Measurements from ENCODE around the gene MSANTD3.
"Not testable (repeated sequence)": the region's sequence is repeated elsewhere in the genome, so short reads cannot be mapped to it uniquely, and the experiment has no call there.

MSANTD3 gene, protein sequence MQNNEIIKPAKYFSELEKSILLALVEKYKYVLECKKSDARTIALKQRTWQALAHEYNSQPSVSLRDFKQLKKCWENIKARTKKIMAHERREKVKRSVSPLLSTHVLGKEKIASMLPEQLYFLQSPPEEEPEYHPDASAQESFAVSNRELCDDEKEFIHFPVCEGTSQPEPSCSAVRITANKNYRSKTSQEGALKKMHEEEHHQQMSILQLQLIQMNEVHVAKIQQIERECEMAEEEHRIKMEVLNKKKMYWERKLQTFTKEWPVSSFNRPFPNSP

DNA sequence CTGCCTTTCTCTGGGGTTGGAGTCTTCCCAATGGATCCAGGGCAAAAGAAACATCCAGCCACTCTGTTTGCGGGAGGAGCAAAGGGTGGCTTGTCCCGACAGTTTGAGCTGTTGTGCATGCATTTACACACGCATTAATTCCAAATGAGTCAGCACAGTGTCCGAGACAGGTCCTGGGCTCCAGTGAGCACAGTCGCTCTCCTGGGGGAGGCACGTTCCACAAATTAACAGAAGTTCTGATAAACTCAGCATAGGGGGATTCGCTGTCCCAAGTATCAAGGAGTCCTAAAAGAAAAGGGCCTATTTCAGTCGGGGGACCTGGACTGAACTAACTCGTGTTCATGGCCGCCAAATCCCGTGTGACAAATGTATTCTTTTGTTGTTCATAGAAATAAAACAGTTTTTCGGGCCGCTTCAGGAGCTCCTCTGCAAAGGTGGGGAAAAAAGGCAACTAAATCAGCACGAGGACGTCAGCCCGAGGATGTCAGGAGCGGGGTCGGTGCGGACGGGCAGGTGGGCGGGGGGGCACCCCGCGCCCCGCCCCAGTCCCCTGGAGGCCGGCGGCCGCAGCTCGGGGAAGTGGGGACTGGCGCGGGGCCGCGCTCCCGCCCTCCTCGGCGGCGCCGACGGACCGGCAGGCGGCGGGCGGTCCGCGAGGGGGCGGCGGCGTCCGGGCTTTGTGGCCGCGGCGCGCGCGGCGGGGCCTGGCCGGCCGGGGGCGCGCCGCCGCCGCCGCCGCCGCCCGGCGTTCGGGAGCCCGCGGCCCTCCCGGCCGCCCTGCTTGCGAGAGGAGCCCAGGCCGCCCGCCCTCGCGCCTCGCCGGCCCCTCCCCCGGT, at the start of gene MSANTD3:
TSS of gene MSANTD3 (plus strand) at position 614 of the 836 bp plus-strand sequence. CDS start 14,796 bp downstream, outside the sequence.
- peak; percentile 6 for DNase-seq (ENCODE audit: low read depth)

DNA sequence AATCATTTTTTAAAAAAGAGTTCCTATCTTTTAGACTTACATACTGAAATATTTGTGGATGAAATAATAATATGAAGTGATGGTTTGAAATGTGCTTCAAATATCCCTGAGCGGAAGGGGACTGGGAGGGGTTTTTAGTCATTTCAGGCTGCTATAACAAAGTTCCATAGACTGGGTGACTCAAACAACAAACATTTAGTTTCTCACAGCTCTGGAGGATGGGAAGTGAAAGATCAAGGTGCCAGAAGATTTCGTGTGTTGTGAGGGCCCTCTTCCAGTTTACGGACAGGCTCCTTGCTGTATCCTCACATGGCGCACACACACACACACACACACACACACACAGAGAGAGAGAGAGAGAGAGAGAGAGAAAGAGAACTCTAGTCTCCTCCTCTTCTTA, 47.1 kb upstream of the MSANTD3 start:
- no peak for DNase-seq (ENCODE audit: low read depth)

DNA sequence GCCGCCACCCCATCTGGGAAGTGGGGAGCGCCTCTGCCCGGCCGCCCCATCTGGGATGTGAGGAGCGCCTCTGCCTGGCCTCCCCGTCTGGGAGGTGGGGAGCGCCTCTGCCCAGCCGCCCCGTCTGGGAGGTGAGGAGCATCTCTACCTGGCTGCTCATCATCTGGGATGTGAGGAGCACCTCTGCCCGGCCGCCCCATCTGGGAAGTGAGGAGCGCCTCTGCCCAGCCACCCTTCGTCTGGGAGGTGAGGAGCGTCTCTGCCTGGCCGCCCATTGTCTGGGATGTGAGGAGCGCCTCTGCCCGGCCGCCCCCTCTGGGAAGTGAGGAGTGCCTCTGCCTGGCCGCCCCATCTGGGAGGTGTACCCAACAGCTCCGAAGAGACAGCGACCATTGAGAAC, 34.0 kb upstream of the MSANTD3 start:
- not testable (repeated sequence) for DNase-seq (ENCODE audit: low read depth)

DNA sequence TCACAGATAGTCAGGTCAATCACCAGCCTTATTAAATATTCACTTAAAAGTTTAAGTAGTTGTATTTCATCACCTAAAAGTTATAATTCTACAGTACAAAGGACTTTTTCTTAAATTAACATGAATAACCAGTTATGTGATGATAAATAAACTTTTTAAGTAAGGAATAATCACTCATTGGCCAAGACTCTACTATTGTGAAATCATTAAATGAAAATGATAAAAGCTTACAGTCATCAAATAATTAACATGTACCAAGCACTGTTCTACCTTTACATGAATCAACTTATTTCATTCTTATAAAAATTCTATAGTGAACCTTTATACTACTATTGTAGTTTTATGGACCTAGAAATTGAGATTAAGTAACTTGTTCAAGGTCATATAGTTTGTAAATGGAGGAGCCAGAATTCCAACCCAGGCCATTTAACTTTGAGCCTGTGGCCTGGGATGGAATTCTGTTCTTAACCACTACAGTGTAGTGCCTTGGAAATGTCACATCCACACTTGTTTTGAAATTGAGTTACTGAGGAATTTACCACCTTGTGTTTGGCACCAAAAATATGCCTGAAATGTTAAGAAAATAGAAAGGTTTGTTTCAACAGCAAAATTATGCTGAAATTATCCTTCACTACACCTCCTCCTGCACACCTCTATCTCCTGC, 32.8 kb upstream of the MSANTD3 start:
- DNase-seq (ENCODE audit: low read depth), result no peak

DNA sequence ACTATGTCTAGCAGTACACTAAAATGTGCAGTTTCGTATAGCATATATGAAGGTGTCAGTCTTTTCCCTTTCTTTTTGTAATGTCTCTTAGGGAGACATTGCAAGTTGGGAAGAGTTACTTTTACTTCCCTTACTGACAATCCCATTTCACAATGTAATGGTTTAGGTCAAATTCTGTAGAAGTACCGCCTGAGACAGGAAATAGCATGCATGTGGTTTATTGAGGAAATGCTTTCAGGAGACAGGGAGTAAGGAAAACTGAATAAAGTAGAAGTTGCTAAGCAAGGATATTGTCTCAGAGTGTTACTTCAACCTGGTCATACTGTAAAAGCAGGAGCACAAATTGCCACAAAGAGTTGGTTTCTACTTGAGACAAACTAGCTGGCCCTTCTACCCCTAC, 32.1 kb upstream of the MSANTD3 start:
- no peak for DNase-seq (ENCODE audit: low read depth)

DNA sequence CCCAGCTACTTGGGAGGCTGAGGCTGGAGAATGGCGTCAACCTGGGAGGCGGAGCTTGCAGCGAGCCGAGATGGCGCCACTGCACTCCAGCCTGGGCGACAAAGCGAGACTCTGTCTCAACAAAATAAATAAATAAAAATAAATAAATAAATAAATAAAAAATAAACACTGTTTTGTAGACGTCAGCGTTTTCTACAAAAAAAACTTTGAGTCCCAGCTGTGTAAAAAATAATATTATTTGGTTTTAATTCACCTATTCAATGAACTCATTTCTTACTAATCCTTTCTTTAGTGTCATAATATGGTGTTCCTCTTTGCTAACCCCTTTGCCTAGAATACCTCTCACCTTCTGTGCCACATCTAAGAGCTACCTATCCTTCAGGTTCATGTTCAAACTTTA, 30.2 kb upstream of the MSANTD3 start:
- DNase-seq (ENCODE audit: low read depth), result no peak

DNA sequence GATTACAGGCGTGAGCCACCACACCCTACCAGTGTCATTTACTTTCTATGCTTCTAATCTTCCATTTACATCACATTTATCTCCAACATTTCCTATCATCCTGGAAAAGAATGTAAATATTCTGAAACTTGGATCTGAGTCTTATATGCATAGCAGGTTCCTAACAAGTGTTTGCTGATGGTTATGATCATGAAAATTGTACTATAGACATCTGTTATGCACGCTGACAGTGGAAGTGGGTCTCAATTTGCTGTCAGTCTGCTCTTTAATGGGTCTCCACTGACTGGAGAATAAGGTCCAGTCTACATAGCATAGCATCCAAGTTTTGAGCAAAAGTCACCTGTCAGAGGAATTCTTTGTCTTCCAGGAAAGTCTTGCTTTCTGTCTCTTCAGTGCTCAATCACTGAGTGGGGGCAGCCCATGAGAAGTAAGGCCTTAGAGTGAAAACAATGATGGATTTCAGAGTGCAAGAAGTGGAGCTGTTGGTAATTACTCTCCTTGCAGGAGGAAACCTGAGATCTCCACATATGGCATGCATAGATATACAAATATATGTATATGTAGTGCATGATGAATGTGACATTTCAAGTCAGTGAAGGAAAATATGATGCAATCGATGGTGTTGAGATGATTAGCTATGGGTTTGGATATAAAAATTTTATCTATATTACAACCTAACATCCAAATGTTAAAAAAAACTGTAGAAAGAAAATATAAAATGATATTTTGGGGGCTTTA, 29.2 kb upstream of the MSANTD3 start:
- DNase-seq (ENCODE audit: low read depth), result no peak

DNA sequence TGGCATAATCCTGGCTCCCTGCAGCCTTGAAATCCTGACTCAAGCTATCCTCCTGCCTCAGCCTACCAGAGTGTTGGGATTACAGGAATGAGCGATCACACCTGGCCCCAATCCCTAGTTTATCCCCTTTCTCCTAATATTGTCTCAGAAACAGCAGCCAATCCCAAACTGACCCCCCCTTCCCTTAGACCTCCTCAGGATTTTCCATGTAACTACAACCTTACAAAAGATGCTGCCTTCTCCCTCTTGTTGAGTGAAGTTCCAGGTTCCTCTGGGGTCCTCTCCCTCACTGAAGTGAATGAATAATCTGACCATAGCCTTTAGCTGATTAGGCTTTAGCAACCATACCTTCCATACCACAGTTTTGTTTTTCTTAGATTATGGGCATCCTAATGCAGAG, 25.9 kb upstream of the MSANTD3 start:
- no peak for DNase-seq (ENCODE audit: low read depth)

DNA sequence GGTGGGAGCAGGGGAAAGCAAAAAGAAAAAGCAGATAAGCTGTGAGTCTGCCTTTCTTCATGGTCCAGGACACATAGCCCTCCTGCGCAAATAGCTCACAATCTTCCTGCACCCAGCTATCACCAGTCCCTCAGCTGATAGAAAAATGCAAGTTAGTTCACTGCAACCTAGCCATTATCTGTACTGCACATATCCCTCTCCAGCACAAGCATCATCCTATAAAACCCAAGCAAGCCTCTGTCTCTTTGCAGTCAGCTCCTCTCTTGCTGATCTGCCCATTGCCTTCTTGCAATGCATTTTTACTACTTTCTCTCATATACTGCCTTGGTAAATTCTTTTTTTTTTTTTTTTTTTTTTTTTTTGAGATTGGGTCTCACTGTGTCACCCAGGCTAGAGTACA, 20.0 kb upstream of the MSANTD3 start:
- no peak for DNase-seq (ENCODE audit: low read depth)

DNA sequence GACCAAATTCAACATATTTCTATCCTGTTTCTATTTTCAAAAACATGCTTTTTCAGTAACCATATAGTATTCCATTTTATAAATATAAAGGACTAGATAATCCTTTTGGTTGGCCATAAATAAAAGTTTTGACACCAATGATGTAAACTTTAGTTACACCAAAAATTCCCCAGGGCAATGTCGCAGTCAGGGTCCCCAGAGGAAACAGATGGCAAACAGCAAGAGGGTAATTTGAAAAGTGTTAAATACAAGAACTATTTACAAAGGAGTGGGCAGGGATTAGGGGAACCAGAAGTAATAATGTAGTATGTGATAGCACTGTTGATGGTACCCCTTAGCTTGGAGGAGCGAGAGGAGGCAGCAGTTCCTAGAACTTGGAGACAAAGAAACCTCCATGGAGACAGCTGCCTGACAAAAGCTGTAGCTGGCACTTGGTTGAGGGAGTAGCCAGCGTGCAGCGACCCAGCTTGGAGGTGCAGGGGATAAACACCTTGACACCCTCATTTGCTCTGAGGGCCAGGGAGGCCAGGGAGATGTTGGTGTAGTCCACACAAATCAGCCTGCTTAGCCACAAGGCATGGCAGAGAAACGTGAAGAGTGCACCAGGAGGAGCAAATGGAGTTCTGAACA, 18.3 kb upstream of the MSANTD3 start:
- no peak for DNase-seq (ENCODE audit: low read depth)

DNA sequence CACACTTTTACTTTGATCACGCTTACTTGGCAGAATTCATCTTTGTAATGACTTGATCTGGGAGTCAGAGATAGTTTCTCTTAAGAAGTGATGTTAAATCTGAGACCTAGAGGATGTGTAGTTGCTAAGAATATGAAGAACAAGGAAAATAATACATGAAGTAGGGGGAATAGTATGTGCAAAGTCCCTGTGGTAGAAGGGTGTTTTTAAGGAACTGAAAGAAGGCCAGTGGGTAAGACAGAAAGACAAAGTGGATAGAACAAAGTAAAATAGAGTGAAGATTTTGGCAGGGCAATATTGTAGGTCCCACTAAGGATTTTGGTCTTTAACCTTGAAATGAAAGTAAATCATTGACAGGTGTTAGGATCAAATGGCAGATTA, 17.8 kb upstream of the MSANTD3 start:
- no peak for DNase-seq (ENCODE audit: low read depth)

DNA sequence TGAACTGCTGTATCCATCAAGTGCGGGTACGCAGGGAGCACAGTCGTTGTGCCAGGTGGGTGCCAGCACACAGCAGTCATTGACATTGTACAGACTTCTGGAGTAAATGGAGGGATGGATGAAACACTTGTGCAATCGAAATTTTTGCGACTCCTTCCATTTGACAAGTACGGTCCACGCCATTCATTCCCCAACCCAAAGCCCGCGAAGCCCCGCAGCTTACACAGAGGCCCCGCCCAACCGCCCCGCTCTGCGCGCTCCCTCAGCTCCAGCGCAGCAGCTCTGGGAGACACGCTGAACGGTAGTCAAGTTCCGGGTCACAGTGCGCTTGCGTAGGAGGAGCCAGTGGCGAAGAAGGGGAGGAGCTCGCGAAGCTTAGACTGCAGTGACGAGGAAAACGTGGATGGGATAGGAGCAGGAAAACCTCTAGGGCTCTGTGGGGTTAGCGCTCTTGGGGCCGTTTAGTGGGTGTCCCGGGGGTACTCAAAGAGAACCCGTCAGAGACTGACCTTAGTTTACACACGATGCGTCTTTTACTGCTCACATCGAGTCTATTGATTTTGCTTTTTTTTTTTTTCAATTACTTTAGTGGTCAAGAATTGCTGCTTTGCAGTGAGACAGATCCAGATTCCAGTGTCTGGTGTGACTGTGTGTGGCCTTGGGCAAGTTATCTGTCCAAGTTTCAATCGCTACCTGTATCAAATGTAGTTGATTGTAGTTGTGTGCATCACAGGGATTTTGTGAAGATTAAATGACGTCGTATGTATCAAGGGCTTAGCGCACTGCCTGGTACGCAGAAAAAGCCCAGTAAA, 15.3 kb upstream of the MSANTD3 start:
- DNase-seq (ENCODE audit: low read depth), result peak; percentile 70

DNA sequence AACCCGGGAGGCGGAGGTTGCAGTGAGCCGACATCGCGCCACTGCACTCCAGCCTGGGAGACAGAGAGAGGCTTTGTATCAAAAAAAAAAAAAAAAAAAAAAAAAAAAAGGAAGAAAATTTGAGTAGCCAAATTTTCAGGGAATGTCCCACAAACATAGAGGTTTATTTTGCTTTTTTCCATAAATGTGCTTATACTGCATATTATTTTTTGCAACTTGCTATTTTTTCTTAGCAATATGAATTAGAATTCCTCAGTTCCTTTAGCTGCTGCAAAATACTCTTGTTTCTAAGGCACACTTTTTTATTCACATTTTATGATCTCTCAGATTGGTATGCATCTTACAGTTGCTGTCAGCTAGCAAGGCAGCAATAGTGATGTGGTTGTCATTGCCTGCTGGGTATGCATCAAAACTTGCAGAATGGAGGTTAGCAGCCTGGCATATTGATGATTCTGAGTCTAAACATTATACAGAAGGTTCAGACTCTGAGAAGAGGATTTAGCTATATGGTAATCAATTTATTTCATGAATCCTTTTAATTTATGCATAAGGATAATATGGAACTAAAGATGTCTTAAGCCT, 13.0 kb upstream of the MSANTD3 start:
- DNase-seq (ENCODE audit: low read depth), result no peak

DNA sequence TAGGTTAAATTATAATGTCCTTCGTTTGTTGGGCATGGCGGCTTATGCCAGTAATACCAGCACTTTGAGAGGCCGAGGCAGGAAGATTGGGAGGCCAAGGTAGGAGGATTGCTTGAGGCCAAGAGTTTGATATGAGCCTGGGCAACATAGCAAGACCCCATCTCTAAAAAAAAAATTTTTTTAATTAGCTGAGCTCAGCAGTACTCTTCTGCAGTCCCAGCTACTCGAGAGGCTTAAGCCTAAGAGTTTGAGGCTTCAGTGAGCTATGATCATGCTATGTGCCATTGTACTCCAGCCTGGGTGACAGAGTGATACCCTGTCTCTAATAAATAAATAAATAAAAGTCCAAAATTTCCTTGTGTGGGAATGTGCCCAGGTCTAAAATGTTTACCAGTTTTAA, 9.1 kb upstream of the MSANTD3 start:
- no peak for DNase-seq (ENCODE audit: low read depth)

DNA sequence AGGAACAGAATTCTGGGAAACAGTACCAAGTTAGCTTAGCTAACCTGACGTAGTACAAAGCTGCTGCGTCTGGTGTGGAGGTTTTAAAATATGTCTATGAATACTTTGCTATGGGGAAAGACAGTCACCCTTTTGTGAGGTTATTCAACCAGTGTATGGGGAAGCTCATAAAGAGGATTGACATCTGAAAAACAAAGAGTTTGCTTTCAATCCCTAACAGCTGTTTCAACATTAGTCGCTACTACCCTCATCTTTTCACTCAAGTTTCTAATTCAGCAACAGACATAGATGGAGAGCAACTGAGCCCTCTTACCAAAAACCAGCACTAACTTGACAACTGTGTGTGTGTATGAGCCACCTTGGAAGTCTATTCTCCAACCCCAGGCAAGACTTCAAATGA, 7.8 kb upstream of the MSANTD3 start:
- DNase-seq (ENCODE audit: low read depth), result no peak

DNA sequence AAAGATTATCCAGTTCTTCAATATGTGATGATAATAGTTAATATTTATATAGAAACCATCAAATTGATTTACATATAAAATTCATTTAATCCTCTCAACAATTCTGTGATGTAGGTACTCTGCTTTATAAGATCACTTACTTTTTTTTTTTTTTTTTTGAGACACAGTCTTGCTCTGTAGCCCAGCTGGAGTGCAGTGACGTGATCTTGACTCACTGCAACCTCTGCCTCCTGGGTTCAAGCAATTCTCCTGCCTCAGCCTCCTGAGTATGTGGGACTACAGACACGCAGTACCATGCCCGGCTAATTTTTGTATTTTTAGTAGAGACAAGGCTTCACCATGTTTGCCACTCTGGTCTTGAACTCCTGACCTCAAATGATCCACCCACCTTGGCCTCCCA, 5.8 kb upstream of the MSANTD3 start:
- DNase-seq (ENCODE audit: low read depth), result not testable (repeated sequence)

DNA sequence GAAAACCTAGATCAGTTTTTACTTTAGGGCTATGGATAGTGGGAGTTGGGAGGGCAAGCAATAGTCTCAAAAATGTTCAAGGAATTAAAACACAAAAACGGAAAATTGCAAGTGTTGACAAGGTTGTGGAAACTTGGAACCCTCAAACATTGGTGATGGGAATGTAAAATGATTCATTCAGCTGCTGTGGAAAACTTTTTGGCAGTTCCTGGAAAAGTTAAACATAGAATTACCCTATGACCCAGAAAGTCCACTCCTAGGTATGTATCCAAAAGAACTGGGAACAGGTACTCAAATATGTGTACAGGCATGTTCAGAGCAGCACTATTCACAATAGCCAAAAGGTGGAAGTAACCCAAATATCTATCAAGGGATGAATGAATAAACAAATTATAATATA, 1.2 kb upstream of the MSANTD3 start:
- DNase-seq (ENCODE audit: low read depth), result no peak

DNA sequence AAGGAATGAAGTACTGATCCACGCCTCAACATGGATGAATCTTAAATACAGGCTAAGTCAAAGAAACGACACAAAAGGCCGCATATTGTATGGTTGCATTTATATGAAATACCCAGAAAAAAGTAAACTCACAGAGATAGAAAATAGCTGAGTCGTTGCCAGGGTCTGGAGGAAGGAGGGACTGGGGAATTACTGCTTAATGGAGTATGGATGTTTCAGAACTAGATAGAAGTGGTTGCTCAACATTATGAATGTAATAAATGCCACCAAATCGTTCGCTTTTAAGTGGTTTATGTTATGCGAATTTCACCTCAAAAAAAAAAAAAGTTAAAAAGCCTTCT, 784 bp upstream of the MSANTD3 start:
- DNase-seq (ENCODE audit: low read depth), result no peak

DNA sequence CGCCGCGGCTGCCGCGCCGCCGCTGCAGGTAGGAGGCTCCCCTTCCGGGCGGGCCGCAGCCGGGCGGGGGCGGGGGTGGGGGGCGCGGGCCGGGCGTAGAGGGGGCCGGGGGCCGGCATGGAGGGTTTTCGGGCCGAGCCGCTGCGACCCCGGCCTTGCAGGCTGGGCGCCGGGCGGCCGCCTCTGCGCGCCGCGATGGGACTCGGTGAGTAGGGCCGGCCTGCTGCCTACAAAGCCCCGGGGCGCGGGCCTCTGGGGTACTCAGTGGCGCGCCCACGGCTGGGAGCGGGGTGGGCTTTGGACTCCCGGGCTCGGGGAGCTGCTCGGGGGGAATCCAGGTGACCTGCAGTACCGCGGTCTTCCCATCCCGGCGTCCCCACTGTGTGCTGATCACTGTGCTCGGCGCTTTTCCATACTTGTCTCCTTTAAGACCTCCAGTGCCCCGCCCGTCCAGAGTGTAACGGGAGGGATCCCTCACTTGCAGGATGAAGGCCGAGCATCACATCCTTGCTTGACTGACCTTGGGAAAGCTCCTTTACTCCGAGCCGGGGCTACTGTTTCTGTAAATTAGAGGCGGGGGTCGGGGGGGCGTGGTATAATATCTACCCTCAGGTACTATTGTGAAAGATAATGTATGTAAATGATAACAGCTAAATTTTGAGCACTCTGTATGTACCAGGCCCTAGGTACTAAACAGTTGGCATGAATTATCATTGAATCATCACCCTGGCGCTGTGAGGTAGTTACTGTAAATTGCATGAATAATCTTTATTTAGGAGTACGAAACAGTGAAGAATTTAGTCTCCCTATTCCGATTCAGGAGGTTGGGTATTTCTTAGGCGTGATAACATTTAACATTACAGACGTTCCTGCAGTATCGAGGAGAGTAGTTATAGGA, 672 bp downstream of the MSANTD3 start:
- no peak for DNase-seq (ENCODE audit: low read depth)
